Activated T-helper 9 cell treated with anti-CD3 and anti-CD28 coated beads, Interleukin-2, amount 50 U/mL, for 16 hours (primary cell): Measurements from ENCODE around the gene SLC35E4.
"Not testable (repeated sequence)": the region's sequence is repeated elsewhere in the genome, so short reads cannot be mapped to it uniquely, and the experiment has no call there.

Experiments
- DNase-seq: peaks from one replicate; pipeline ENCODE4 v3.0.0-alpha.2; 2020; ENCODE audit warnings: low read depth

SLC35E4 gene, protein sequence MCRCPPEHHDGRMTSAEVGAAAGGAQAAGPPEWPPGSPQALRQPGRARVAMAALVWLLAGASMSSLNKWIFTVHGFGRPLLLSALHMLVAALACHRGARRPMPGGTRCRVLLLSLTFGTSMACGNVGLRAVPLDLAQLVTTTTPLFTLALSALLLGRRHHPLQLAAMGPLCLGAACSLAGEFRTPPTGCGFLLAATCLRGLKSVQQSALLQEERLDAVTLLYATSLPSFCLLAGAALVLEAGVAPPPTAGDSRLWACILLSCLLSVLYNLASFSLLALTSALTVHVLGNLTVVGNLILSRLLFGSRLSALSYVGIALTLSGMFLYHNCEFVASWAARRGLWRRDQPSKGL

GRCh38 chr22:30635273-30636225 lies at the start of gene SLC35E4:
TSS of gene SLC35E4 (plus strand) at chr22:30635781. CDS start at chr22:30636451, 670 bp downstream.
- peak; percentile 95 for DNase-seq

DNA sequence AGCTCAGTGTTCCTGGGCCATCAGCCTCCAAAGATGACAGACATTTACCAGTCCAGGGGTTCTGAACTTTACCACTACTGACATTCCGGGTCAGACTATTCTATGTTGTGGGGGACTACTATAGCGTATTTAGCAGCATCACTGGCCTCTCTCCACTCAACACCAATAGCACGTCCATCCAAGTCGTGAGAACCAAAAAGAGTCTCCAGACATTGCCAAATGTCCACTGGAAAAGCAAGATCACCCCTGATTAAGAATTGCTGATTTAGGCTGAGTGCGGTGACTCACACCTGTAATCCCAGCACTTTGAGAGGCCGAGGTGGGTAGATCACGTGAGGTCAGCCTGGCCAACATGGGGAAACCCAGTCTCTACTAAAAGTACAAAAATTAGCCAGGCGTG lies 49.2 kb upstream of the SLC35E4 start:
- no peak for DNase-seq

GRCh38 chr22:30591191-30591587 lies 44.4 kb upstream of the SLC35E4 start:
- DNase-seq: no peak

- peak; percentile 88 for DNase-seq
Measured at GRCh38 chr22:30591588-30592359, 43.8 kb upstream of the SLC35E4 start, which contains the start of gene PES1. TSS of gene PES1 (minus strand) at chr22:30591910. CDS start at chr22:30591833, 77 bp downstream.

DNA sequence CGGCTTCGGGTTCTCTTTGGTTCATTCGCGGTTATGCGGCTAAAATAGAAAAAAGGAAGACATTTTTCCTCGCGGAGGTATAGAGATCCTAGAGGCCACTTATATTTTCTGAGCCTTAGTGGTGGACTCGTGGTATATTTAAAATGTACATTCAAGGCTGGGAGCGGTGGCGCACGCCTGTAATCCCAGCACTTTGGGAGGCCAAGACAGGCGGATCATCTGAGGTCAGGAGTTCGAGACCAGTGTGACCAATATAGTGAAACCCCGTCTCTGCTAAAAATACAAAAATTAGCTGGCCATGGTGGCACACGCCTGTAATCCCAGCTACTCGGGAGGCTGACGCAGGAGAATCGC lies 43.2 kb upstream of the SLC35E4 start:
- not testable (repeated sequence) for DNase-seq

- no peak for DNase-seq
Measured at GRCh38 chr22:30596199-30596598, 39.4 kb upstream of the SLC35E4 start.

DNA sequence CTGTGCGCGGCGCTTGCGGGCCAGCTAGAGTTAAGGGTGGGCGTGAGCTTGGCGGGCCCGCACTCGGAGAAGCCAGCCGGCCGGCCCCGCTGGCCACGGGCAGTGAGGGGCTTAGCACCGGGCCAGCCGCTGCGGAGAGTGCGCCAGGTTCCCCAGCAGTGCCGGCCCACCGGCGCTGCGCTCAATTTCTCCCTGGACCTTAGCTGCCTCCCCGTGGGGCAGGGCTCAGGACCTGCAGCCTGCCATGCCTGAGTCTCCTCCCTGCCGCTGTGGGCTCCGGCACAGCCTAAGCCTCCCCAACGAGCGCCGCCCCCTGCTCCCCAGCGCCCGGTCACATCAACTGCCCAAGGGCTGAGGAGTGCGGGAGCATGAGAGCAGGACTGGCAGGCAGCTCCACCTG lies 38.7 kb upstream of the SLC35E4 start:
- DNase-seq: no peak

GRCh38 chr22:30598986-30599385 lies 36.6 kb upstream of the SLC35E4 start:
- no peak for DNase-seq

DNA sequence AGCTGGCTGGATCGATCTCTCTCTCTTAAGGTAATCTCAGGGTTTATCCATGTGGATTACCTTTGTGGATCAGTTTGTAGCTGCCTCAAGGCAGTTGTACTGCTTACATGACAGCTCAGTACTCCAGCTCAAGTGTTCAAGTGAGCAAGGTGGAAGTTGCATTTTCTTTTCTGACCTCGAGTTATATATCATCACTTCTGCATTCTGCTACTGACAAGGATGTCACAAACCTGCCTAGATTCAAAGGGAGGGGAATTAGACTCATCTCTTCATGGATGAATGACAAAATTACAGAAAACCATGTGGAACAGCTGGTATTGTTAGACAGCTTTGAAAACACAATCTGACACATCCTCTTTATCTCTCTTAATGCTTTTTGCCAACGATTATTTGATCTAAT lies 34.7 kb upstream of the SLC35E4 start:
- DNase-seq: no peak

DNA sequence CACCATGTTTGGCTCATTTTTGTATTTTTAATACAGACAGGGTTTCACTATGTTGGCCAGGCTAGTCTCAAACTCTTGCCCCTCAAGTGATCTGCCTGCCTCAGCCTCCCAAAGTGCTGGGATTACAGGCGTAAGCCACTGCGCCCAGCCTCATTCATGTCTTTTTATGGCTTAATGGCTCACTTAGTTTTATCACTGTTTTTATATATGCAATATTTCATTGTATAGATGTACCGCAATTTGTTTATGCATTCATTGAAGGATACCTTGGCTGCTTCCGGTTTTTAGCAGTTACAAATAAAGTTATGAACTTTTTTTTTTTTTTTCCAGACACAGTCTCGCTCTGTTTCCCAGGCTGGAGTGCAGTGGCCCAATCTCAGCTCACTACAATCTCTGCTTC lies 34.1 kb upstream of the SLC35E4 start:
- no peak for DNase-seq

DNA sequence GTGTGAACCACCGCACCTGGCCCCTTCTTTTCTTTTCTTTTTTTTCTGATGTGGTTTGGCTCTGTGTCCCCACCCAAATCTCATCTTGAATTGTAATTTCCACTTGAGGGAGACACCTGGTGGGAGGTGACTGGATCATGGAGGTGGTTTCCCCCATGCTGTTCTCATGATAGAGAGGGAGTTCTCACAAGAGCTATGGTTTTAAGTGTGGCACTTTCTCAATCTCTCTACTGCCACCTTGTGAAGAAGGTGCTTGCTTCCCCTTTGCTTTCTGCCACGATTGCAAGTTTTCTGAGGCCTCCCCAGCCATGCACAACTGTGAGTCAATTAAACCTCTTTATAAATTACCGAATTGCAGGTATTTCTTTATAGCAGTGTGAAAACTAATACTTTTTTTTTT lies 33.5 kb upstream of the SLC35E4 start:
- no peak for DNase-seq

DNA sequence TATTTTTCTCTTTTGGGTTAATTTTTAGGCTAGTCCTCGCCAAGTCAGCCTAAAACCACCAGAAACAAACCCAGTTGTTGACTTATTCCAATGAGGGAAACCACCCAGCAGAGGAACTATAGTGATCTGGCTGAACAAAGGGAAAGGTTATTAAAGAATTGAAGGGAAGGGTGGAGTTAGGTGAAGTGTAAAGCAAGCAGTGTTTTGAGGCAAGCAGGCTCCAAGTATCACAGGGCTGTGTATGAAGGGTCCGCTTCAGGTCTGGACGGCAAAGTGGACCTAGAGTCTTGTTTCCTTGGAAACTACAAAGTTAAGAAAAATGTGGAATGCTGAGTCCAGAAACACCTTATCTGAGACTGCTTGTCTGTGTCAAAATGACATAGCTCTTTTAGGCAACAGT lies 31.8 kb upstream of the SLC35E4 start:
- DNase-seq: no peak

DNA sequence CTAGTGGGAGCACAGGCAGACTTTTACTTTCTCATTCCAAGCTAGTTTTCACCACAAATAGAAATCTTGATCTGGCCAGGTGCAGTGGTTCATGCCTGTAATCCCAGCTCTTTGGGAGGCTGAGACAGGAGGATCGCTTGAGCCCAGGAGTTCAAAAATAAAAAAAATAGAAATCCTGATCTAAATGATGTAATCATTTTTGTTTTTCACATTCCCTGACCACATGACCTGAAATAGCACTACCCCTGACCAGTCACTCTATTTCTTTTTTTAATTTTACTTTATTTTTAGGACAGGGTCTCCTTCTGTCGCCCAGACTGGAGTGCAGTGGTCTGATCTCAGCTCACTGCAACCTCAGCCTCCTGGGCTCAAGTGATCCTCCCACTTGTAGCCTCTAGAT lies 30.9 kb upstream of the SLC35E4 start:
- DNase-seq: no peak

- peak; percentile 11 for DNase-seq
Measured at GRCh38 chr22:30605449-30606110, 30.0 kb upstream of the SLC35E4 start.

DNA sequence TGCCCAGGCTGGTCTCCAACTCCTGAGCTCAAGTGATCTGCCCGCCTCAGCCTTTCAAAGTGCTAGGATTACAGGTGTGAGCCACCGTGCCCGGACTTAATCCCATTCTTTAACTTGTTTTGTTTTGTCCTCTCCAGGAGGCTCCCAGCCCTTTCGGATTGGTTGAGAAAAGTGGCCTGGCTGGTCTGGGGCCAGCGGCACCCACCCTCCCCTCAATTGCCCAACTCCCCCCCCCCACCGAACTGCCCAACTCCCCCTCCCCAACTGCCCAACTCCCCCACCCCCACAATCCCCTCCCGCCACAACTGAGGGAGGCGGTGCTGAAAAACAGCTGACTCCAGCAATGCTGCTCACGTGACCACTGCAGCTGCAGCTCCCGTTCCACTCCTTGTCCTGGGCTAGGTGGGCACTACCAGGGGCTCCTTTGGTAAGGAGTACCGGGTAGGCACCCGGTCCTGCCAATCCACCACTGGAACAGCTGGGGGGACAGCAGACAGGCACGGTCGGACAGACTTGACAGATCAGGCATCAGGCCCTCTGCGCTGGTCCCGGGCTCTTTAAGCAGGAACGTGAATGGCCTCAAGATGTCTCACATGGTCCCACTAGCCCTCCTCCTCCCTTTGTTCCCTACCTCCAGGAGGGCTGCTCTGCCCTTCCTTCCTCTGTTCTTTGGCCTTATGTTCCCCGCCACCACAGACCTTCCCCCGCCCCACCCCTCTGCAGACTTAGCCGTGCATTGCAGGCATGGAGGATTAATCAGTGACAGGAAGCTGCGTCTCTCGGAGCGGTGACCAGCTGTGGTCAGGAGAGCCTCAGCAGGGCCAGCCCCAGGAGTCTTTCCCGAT lies 28.9 kb upstream of the SLC35E4 start, which contains the start of gene TCN2:
Gene TCN2, plus strand, starts transcription at position 720 of the 845 bp plus-strand sequence. CDS start 158 bp downstream, outside the sequence.
- DNase-seq: no peak

DNA sequence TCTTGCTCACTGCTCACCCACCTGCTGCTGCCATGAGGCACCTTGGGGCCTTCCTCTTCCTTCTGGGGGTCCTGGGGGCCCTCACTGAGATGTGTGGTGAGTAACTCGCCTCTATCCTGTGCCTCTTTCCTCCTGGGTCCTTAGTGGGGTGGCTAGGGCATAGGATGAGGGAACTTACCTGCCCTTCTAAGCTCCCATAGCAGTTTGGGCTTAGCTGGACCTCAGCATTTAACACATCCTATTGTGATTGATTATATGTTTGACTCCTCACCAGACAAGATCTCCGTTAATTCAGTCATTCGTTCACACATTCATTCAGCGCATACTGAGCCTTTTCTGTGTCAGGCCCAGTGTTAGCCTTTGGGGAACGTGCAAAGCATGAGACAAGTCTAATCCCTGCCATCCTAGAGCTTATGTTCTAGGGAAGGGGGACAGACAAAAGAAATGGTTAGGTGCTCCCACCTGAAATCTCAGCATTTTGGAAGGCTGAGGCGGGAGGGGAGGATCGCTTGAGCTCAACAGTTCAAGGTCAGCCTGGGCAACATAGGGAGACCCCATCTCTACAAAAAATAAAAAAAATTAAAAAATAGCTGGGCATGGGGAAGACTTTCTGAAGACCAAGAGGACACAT lies 28.2 kb upstream of the SLC35E4 start:
- no peak for DNase-seq

- DNase-seq: no peak
Measured at GRCh38 chr22:30607939-30608338, 27.6 kb upstream of the SLC35E4 start.

GRCh38 chr22:30609260-30610185 lies 26.1 kb upstream of the SLC35E4 start:
- DNase-seq: no peak

DNA sequence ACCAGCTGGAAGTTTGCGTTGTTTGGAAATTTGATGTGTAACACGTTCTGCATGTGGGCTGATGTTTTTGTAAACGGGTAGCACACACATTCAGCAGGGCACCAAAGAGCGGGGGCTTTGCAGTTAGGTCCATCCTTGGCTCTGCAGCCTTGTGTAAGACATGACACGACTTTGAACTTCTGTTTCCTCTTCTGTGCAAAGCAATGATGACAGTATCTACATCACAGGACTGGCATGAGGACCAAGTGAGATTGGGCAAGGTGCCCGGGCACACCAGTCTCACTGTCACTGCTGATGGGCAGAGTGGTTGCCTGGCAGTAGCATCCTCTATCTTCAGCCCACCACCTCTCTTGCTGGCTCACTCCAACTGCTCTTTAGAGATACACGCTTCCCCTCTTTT lies 25.3 kb upstream of the SLC35E4 start:
- no peak for DNase-seq
